NCI-H2196 (cell line): Measurements from ENCODE around the gene AFMID.
A peak's percentile ranks its signal among the peaks of the same experiment; 100 is the strongest.
"Not testable (repeated sequence)": the region's sequence is repeated elsewhere in the genome, so short reads cannot be mapped to it uniquely, and the experiment has no call there.

ENCODE experiments used
- DNase-seq: peaks from one replicate; lab custom pipeline; 2025; ENCODE audit not compliant: unreplicated experiment; lab: John Stamatoyannopoulos, UW

The AFMID gene

GRCh38 chr17:78252701-78253635 is 65.8 kb downstream of the AFMID start:
- DNase-seq: no peak

- not testable (repeated sequence) for DNase-seq
These were observed 66.4 kb downstream of the AFMID start for GRCh38 chr17:78253636-78253945.

- peak; percentile 93 for DNase-seq
These were observed 66.9 kb downstream of the AFMID start for GRCh38 chr17:78253946-78254672.

GRCh38 chr17:78255029-78255656 is 68.0 kb downstream of the AFMID start:
- DNase-seq: no peak

GRCh38 chr17:78255953-78256706 is 69.0 kb downstream of the AFMID start:
- DNase-seq: no peak

GRCh38 chr17:78256707-78257591 is 69.8 kb downstream of the AFMID start:
- DNase-seq: no peak
